Kidney (tissue), 22 donors: ENCODE data around the gene MTG1. TPM values are rescaled to one million over a fixed set of nuclear protein-coding genes. Genes with fewer than 3 reads are reported as not detected.

Experiments
- DNase-seq, 5 donors: peaks; one replicate each; pipeline ENCODE4 v3.0.0-alpha.2; 2013 to 2020
- FAIRE-seq: peaks from 2 replicates; lab custom pipeline; 2012; peaks lifted over from hg19 to GRCh38; lab: Jason Lieb, UNC
- H3K27ac ChIP-seq, 2 donors: one replicate each; pipeline ENCODE4 v1.7.0; 2013; ENCODE audit warnings: low read depth in 2 of 2, low read length in 2 of 2, inconsistent platforms in 1 of 2
- H3K27me3 ChIP-seq: one replicate; pipeline ENCODE4 v1.7.1; 2013; ENCODE audit warnings: low read length, inconsistent platforms; ENCODE audit not compliant: control insufficient read depth, insufficient read depth
- H3K36me3 ChIP-seq, 3 donors: one replicate each; pipeline versions ENCODE4 v1.7.0 to v1.7.1; 2013; ENCODE audit warnings: low read length in 3 of 3, control low read depth in 1 of 3, inconsistent platforms in 1 of 3; ENCODE audit not compliant: insufficient read depth in 3 of 3, control insufficient read depth in 2 of 3
- H3K4me1 ChIP-seq, 3 donors: one replicate each; pipeline versions ENCODE4 v1.7.0 to v1.7.1; 2013; ENCODE audit warnings: low read length in 3 of 3, inconsistent platforms in 1 of 3, low read depth in 1 of 3; ENCODE audit not compliant: control insufficient read depth in 2 of 3, insufficient read depth in 2 of 3
- H3K4me3 ChIP-seq, 3 donors: one replicate each; pipeline versions ENCODE4 v1.7.0 to v1.8.1; 2013; ENCODE audit warnings: low read length in 3 of 3, control low read depth in 1 of 3, inconsistent platforms in 1 of 3
- H3K9ac ChIP-seq, 3 donors: one replicate each; pipeline versions ENCODE4 v1.7.0 to v1.7.1; 2013; ENCODE audit warnings: low read length in 3 of 3, control low read depth in 1 of 3, inconsistent platforms in 1 of 3
- H3K9me3 ChIP-seq, 3 donors: one replicate each; pipeline versions ENCODE4 v1.7.0 to v1.7.1; 2013; ENCODE audit warnings: low read length in 3 of 3, control low read depth in 1 of 3, inconsistent platforms in 1 of 3; ENCODE audit not compliant: control insufficient read depth in 2 of 3, insufficient read depth in 1 of 3
- intact Hi-C: fragments of 100-400 bp; cut with DNase I; formaldehyde crosslinking; loops from one replicate; pipeline ENCODE4 v1.11.1; 2022
- long read RNA-seq, 10 donors: library from polyadenylated mRNA in 1 of 10; unstranded in 1 of 10; transcript quantifications; one replicate each; pipeline ENCODE4 v2.0.0 and lab custom pipeline, GENCODE V29; 2021 to 2026
- polyA plus RNA-seq: library from polyadenylated mRNA; stranded (reverse); fragments of 350-450 nt; fragmentation: Illumina TruSeq; extraction: RNeasy Lipid Tissue Mini Kit (QIAGEN cat#74804); gene quantifications from one replicate; pipeline ENCODE4 v1.2.3, GENCODE V29; 2014; ENCODE audit warnings: low read depth, low replicate concordance; ENCODE audit not compliant: insufficient read depth
- total RNA-seq: library from RNA; stranded (reverse); fragmentation: NEBNext Ultra II Directional; extraction: Animal tissue kit (Norgen Biotek cat#: 25700); gene quantifications from one replicate; pipeline ENCODE4 v1.2.1, GENCODE V29; 2021
- TF ChIP-seq, protein P1 (sequence below): IDR thresholded peaks from 3 replicates; pipeline ENCODE4 v1.5.1; 2012; ENCODE audit warnings: mild to moderate bottlenecking, moderate library complexity, borderline replicate concordance; ENCODE audit not compliant: insufficient read depth; ENCODE audit errors: extremely low read depth
- donor health status: control.
- donor health status: control.
- donor health status: control.
- donor health status: control.
- donor health status: control.
- donor health status: DM: yes; HTN: yes; CAD: no.
- donor health status: Normal renal cell carcinoma (clear cell type).

MTG1 gene, protein sequence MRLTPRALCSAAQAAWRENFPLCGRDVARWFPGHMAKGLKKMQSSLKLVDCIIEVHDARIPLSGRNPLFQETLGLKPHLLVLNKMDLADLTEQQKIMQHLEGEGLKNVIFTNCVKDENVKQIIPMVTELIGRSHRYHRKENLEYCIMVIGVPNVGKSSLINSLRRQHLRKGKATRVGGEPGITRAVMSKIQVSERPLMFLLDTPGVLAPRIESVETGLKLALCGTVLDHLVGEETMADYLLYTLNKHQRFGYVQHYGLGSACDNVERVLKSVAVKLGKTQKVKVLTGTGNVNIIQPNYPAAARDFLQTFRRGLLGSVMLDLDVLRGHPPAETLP
- total RNA-seq (51.1 TPM), polyA plus RNA-seq (68.5 TPM)
- long read RNA-seq, donor 1, transcript MTG1-201 (11 exons, 1,560 nt), result major isoform, 13 of 25 reads
- long read RNA-seq, donor 1, partial matches to known transcripts, result 6 of 25 reads
- long read RNA-seq, donor 1, other reads (novel, unspliced or antisense), result 0 of 25 reads
- long read RNA-seq, donor 2, transcript MTG1-201 (11 exons, 1,560 nt), result major isoform, 18 of 25 reads
- long read RNA-seq, donor 2, partial matches to known transcripts, result 5 of 25 reads
- long read RNA-seq, donor 2, other reads (novel, unspliced or antisense), result 0 of 25 reads
- long read RNA-seq, donor 3, transcript MTG1-201 (11 exons, 1,560 nt), result major isoform, 14 of 17 reads
- long read RNA-seq, donor 3, partial matches to known transcripts, result 0 of 17 reads
- long read RNA-seq, donor 3, other reads (novel, unspliced or antisense), result 0 of 17 reads
- long read RNA-seq, donor 4, transcript MTG1-201 (11 exons, 1,560 nt), result major isoform, 6 of 31 reads
- long read RNA-seq, donor 4, partial matches to known transcripts, result 22 of 31 reads
- long read RNA-seq, donor 4, other reads (novel, unspliced or antisense), result 0 of 31 reads
- long read RNA-seq, donor 5, result 0 reads
- long read RNA-seq, donor 6, transcript MTG1-201 (11 exons, 1,560 nt), result major isoform, 6 of 8 reads
- long read RNA-seq, donor 6, partial matches to known transcripts, result 0 of 8 reads
- long read RNA-seq, donor 6, other reads (novel, unspliced or antisense), result 0 of 8 reads
- long read RNA-seq, donor 7, transcript MTG1-201 (11 exons, 1,560 nt), result major isoform, 32 of 63 reads
- long read RNA-seq, donor 7, transcript MTG1-208 (6 exons, 693 nt), result minor isoform, 5 of 63 reads
- long read RNA-seq, donor 7, partial matches to known transcripts, result 7 of 63 reads
- long read RNA-seq, donor 7, other reads (novel, unspliced or antisense), result 18 of 63 reads
- long read RNA-seq, donor 8, transcript MTG1-201 (11 exons, 1,560 nt), result major isoform, 13 of 15 reads
- long read RNA-seq, donor 8, partial matches to known transcripts, result 0 of 15 reads
- long read RNA-seq, donor 8, other reads (novel, unspliced or antisense), result 0 of 15 reads
- long read RNA-seq, donor 9, transcript MTG1-201 (11 exons, 1,560 nt), result major isoform, 11 of 13 reads
- long read RNA-seq, donor 9, partial matches to known transcripts, result 0 of 13 reads
- long read RNA-seq, donor 9, other reads (novel, unspliced or antisense), result 0 of 13 reads
- long read RNA-seq, donor 10, transcript MTG1-201 (11 exons, 1,560 nt), result major isoform, 13 of 29 reads
- long read RNA-seq, donor 10, partial matches to known transcripts, result 12 of 29 reads
- long read RNA-seq, donor 10, other reads (novel, unspliced or antisense), result 0 of 29 reads

DNA sequence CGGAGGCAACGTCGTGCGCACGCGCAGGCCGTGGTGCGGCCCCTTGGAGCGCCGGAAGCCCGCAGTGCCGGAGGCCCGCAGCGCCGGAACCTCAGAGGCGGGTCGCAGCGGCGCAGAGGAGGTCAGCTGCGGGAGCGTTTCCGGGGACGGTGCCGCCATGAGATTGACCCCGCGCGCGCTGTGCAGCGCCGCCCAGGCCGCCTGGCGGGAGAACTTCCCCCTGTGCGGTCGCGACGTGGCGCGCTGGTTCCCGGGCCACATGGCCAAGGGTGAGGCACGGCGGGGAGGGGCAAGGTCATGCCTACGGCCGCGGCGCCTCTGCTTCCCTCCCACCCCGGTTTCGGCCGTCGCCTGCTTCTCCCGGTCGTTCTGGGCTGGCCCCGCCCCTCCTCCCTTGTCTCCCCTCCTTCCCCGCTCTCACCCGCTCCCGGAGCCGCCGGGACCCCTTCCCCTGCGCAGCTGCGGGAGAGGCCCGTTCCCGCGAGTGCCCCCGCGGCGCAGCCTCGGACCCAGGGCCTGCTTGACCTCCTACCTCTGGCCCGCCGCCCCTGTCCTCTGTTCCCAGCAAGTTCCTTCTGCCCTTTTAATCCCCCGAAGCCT, at the start of gene MTG1:
Gene MTG1, plus strand, starts transcription at position 94 of the 600 bp plus-strand sequence. Its CDS starts 64 bp downstream, at position 158.
- TF ChIP-seq, protein P1, sequence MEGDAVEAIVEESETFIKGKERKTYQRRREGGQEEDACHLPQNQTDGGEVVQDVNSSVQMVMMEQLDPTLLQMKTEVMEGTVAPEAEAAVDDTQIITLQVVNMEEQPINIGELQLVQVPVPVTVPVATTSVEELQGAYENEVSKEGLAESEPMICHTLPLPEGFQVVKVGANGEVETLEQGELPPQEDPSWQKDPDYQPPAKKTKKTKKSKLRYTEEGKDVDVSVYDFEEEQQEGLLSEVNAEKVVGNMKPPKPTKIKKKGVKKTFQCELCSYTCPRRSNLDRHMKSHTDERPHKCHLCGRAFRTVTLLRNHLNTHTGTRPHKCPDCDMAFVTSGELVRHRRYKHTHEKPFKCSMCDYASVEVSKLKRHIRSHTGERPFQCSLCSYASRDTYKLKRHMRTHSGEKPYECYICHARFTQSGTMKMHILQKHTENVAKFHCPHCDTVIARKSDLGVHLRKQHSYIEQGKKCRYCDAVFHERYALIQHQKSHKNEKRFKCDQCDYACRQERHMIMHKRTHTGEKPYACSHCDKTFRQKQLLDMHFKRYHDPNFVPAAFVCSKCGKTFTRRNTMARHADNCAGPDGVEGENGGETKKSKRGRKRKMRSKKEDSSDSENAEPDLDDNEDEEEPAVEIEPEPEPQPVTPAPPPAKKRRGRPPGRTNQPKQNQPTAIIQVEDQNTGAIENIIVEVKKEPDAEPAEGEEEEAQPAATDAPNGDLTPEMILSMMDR, result peak; percentile 10
- no peaks in the 10 kb centered on the region for H3K27me3 ChIP-seq
- no peak for FAIRE-seq

DNA sequence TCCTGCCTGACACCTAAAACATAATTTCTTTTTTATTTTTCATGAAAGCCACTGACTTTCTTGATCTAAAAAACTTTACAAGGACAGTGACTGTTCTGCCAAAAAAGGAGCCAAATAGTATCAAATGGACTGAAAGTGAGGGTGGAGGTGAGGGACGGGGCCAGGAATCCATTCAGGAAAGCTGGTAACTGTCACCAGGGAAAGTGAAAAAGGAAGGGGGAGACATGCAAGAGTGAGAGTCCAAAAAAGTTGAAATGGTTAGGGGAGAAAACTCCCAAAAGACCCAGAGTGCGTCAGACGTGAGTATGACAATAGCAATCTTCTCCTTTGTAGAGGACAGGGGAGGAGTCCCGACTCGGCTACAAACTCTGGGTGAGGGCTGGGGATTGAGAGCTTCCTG, 49.7 kb upstream of the MTG1 start:
- Histone ChIP-seq H3K9me3 (no peaks in the 10 kb centered on the region), H3K27ac (no peak overlapping the region), H3K4me3 (no peak overlapping the region), H3K27me3 (no peaks in the 10 kb centered on the region), H3K4me1 (no peaks in the 10 kb centered on the region), H3K9ac (no peak overlapping the region), H3K36me3 (no peaks in the 10 kb centered on the region)
- intact Hi-C loops, result no loop called here
- TF ChIP-seq, protein P1, result no peak
- FAIRE-seq (no peak), DNase-seq (no peak)

More for the DNA sequence above, at the start of gene MTG1:
- H3K9ac ChIP-seq, result peak within 1 kb of the TSS; percentile 26 to 89 (median 84)
- H3K4me3 ChIP-seq, result peak within 1 kb of the TSS; percentile 44 to 91 (median 71)
- intact Hi-C loops, result no loop called here
- no peaks in the 10 kb centered on the region for H3K9me3 ChIP-seq
- H3K4me1 ChIP-seq, result peaks cover 0 to 8% (median 3%) of the 10 kb centered on the region in 3 donors
- peaks cover 0 to 18% (median 13%) of the 10 kb centered on the region in 3 donors for H3K36me3 ChIP-seq
- H3K27ac ChIP-seq, result peak within 1 kb of the TSS; percentile 51 to 83
- peak; percentile 95 to 98 (median 97) for DNase-seq

DNA sequence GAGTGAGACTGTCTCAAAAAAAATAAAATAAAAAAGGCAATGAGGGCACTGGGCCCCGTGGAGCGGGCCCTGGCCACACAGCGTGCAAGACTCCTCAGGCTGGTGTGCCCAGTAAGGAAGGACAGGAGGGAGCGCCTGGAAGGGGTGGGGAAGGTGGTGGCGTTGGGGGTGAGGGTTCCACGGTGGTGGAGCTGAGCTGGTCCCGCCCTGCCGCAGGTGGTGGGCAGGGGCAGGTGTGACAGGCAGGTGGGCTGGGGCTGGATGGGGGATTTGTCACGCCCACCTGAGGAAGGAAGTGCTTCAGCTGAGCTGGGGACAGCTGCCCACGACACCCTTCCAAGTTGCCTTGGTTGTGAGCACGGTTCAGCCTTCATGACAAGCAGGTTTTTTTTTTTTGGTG, 47.5 kb upstream of the MTG1 start:
- Histone ChIP-seq H3K9me3 (no peaks in the 10 kb centered on the region), H3K36me3 (no peaks in the 10 kb centered on the region), H3K4me1 (no peaks in the 10 kb centered on the region), H3K27me3 (no peaks in the 10 kb centered on the region), H3K27ac (no peak overlapping the region), H3K4me3 (no peak overlapping the region), H3K9ac (no peak overlapping the region)
- TF ChIP-seq, protein P1, result no peak
- DNase-seq (no peak), FAIRE-seq (no peak)
- intact Hi-C loops, result no loop called here
